Skeletal muscle cell (primary cell): Measurements from ENCODE around the gene KATNIP.

Source experiments
- DNase-seq: peaks from one replicate; pipeline ENCODE4 v3.0.0-alpha.2; 2010; ENCODE audit warnings: low read depth
- H3K4me3 ChIP-seq: 2 replicates; pipeline ENCODE4 v1.5.1; 2011; ENCODE audit warnings: low read depth, mild to moderate bottlenecking, control low read depth, low read length, moderate library complexity

The KATNIP gene

DNA sequence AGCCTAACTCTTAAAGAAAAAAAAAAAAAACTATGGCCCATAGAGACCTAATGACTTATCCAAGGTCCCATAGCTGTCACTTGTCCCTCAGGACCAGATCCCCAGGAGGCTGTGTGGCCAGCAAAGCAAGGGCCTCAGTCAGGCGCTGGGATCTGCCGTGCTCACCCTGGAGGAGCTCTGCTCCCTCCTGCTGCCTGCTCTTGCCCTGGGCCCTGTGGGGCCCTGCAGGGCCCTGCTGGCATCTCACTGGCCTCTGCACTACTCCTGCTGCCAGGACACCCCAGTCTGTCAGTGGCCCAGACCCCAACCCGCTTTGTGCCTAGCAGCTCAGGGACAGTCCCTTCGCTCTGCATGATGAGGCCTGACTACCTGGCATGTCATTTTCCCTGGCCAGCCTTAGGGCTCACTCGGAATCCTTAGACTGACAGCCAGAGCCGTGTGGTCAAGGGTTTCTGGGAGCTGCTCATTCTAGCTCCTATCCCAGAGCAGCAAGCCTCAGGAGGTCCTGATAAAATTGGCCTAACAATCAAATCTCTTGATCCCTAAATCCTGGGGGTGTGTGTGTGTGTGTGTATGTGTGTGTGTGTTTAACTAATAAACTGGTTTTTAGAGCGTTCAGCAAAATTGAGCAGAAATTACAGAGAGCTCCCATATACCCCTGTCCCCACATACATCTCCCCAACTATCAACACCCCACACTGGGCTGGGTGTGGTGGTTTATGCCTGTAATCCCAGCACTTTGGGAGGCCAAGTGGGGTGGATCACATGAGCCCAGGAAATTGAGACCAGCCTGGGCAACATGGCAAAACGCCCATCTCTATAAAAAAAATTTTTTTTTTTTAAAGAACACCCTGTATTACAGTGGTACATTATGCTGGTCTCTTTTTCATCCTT is 21.7 kb downstream of the KATNIP start:
- no peak overlapping the region for H3K4me3 ChIP-seq
- DNase-seq: no peak

DNA sequence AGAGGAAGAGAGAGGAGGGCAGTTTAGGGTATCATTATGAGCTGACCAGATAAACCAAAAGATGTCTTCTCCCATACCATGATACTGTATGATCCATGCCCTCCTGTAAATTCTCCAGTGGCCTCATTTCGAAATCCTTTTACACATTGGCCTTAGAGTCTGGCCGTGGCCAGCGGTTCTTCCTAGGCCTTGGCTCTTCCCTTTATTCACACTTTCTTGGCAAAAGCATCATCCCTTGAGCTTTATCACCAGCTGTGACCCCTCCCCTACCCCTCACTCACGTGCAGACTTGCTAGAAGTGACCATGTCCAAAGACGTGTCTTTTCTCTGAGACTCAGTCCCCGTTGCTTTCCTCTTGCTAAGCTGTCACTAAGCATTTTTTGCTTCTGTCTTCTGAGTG is 22.8 kb downstream of the KATNIP start:
- DNase-seq: no peak

DNA sequence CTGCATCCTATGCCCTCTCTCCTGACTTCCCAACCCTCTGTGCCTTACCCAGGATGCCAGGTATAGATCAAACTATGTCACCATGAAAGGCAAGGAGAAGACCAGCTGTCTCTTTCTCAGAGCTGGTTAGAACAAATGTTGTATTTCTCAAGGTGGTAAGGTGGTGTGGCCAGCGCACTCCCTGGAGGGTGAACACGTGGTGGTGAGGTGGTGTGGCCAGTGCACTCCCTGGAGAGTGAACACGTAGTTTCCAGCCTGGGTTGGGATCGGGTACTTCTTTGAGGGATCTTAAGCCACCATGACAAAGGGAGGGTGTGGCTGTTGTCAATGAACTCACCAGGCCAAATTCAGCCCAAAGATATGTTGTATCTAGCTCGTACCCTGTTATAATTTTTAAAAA is 26.8 kb downstream of the KATNIP start:
- DNase-seq: no peak
- H3K4me3 ChIP-seq: no peak overlapping the region

More for the DNA sequence above, 22.8 kb downstream of the KATNIP start:
- no peak overlapping the region for H3K4me3 ChIP-seq

DNA sequence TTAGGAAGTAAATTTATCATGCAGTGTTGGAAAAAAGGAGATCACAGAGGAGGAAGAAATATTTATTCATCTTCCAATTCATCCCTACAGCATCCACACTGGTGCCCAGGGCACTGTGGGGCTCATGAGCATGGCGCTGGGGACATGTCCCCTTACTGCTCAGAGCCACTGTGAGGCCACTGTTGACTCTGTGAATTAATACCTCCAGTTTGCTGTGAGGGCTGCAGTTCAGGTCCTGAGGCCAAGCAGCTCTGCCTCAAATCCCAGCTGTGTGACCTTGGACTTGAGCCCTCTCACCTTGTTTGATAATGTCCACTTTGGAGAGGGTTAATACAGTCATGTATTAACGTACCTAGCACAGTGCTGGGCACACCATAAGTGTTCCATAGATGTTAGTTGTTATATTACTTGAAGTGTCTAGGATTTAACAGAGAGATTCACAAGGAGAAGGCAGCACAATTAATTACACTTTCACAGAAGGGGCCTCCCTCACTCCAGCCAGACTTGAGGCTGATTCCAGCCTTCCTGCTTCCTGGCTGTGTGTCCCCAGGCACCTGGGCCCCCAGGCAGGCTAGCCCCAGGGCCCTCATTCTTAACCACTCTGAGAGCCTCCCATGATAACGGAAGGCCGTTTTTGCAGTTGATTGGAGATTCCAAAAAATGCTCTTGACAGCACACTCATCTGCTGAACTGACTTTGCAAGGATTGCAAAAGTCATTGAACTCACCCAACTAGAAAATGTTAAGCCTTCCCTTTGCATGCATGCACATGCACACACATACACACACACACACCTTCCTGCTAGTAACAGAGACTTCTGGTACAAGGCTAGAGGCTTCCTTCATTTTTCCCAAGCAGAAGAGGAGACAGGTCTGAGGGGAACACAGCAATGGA is 29.4 kb downstream of the KATNIP start:
- H3K4me3 ChIP-seq: no peak overlapping the region
- peak; percentile 49 for DNase-seq

DNA sequence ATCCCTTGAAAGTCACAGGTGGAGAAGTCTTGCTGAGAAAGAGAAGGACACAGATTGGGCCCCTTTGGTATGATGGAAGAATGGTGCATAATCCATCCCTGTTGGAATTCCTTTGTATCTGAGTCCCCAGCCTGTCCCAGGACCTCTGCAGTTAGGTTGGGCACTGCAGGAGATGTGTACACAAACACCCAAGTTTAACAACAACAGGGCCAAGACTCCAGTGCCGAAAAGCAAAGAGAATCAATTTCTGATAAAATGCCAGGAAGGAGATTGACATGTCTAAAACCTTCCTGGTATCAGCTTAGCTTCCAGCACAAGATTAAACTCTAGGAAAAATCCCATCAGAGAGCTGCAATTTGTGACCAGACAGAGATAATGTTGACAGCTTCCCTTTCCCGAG is 32.9 kb downstream of the KATNIP start:
- no peak for DNase-seq
- no peak overlapping the region for H3K4me3 ChIP-seq

DNA sequence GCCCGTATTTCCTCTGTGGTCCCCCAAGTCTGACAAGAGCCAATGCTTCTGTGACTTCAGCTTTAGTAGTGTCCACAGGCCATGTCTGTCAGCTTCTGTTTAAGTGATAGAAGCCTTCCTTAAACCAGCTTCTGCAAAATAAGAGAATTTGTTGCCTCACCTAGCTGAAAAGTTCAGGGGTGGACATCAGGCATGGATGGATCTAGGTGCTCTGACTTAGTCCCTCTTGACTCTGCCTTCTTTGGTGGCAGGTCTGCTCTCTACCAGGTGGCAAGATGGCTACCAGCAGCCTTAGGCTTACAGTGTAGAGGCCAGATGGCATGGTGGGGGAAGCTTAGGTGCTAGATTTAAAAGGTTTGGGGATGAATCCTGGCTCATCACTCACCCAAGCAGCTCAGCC is 33.7 kb downstream of the KATNIP start:
- H3K4me3 ChIP-seq: no peak overlapping the region
- DNase-seq: no peak

DNA sequence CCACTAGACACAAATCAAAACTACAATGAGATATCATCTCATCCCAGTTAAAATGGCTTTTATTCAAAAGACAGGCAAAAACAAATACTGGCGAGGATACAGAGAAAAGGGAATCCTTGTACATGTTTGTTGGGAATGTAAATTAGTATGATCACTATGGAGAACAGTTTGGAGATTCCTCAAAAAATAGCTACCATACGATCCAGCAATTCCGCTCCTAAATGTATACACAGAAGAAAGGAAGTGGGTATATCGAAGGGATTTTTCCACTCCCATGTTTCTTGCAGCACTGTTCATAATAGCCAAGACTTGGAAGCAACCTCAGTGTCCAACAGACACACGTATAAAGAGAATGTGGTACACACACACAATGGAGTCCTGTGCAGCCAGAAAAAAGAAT is 35.3 kb downstream of the KATNIP start:
- no peak overlapping the region for H3K4me3 ChIP-seq
- no peak for DNase-seq

DNA sequence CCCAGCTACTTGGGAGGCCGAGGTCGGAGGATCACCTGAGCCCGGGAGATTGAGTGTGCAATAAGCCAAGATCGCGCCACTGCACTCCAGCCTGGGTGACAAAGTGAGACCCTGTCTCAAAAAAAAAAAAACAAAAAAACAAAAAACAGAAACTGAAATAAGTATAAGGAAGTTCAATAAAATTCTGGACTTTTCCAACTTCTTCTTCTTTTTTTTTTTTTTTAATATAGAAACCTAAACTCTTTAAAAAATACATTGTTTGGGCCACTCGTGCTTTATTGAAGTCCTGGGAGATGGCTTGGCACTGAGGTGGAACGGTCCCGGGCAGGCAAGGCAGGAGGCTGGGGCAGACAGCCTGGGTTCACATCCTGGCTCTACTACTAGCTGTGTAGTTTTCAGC is 36.8 kb downstream of the KATNIP start:
- no peak overlapping the region for H3K4me3 ChIP-seq
- no peak for DNase-seq

DNA sequence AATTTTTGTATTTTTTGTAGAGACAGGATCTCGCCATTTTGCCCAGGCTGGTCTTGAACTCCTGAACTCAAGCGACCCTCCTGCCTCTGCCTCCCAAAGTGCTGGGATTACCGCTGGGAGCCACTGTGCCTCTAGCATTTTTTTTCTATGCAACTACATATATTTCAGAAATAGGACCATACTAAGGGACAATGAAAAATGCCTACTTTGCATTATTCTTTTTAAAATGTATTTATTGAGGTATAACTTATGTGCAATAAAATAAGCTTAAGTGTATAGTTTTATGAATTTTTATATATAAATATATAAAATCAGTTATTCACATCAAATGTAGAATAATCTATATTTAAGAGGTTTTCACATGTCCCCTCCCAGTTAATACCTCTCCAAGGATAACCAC is 38.1 kb downstream of the KATNIP start:
- H3K4me3 ChIP-seq: no peak overlapping the region
- no peak for DNase-seq

DNA sequence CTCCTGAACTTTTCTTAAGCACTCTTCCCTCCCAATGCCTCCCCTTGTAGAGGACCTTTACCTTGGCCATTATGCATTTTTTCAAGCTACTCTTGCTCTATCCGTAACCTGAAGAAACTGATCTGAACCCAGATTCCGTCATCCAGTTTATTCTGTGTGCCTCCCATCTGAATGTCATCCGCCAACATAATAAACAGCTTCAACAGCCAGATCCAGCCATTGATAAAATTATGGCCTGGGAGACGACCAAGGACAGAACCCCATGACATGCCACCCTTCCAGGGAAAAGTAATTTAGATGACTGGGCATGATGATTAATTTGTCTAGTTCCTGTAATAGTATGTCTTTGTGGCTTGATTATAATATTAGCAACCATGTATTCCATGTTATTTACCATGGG is 41.9 kb downstream of the KATNIP start:
- no peak for DNase-seq
- no peak overlapping the region for H3K4me3 ChIP-seq

DNA sequence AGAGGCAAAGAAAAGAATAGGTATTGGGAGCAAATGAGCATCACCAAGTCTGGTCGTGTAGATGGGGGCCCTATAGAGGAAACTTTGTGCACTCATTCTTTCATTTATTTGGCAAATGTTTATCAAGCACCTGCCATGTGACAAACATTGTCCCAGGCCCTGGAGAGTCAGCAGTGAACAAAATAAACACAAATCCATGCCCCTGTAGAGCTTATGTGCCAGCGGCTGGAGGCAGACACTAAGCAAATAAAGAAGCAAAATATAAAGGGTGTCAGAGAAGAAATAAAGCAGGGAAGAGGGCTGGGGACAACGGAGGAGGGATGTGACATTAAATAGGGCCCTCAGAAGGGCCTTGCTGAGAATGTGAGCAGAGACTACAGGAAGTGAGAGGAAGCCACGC is 45.5 kb downstream of the KATNIP start:
- H3K4me3 ChIP-seq: no peak overlapping the region
- no peak for DNase-seq

DNA sequence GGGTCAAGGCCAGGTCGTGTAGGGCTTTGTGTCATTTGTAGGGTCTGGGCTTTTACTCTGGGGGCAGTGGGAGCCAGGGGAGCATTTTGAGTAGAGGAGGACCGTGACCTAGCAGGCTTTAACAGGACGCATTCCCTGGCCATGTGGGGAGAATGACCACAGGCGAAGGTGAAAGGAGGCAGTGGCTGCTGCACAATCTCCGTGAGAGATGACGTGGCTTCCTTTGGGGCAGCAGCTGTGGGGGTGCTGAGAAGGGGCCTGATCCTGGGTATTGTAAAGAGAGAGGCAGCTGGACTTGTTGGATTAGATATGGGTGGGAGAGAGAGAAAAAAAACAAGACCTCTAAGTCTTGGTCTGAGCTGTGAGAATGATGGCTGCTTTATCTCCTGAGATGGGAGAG is 46.0 kb downstream of the KATNIP start:
- DNase-seq: no peak
- H3K4me3 ChIP-seq: no peak overlapping the region

DNA sequence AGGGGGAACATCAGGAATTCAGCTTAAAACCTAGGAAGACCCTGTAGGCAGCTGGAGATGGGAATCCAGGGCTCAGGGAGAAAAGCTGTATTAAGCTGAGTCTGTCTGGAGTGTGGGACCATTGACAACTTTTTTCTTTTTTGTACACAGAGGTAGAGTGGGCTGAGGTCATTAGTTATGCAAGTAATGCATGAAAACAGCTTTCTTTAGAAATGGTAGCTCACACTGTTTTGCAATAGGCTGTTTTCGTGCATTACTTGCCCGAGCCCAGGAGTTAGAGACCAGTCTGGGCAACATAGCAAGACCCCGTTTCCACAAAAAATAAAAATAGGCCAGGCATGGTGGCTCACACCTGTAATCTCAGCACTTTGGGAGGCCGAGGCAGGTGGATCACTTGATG is 46.5 kb downstream of the KATNIP start:
- no peak overlapping the region for H3K4me3 ChIP-seq
- DNase-seq: no peak

DNA sequence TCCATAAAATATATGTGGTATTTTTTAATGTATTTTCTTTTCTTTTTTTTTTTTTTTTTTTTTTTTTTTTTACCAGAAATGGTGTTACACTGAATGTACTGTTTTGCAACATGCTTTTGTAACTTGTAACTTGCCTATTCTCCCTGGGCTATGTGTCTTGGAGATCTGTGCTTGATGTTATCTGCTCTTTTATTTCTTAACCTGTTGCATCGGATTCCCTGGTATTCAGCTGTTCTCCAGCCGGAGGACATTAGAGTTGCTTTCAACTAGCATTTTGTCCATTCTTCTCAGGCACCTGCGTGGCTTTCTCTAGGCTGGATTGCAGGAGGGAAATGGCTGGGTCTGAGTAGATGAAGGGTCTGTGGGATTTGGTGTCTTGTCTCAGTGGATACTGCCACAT is 47.4 kb downstream of the KATNIP start:
- H3K4me3 ChIP-seq: no peak overlapping the region
- DNase-seq: no peak

DNA sequence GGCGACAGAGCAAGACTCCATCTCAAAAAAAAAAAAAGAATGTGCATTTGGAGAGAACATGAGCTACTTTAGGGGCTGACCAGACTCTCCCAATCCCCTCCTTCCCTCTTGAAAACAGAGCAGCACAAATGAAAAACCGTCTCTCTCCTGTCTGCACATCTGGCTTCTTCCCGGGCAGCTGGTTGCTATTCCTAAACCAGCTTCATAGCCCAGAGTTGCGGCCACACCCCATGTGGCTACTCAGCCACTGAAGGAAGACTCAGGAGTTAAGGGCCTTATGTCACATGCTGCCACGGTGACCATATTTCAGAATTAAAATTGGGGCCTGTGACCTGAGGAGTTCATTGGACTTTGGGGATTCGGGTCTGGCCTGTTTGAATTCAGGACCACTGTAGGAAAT is 48.3 kb downstream of the KATNIP start:
- DNase-seq: no peak
- no peak overlapping the region for H3K4me3 ChIP-seq

DNA sequence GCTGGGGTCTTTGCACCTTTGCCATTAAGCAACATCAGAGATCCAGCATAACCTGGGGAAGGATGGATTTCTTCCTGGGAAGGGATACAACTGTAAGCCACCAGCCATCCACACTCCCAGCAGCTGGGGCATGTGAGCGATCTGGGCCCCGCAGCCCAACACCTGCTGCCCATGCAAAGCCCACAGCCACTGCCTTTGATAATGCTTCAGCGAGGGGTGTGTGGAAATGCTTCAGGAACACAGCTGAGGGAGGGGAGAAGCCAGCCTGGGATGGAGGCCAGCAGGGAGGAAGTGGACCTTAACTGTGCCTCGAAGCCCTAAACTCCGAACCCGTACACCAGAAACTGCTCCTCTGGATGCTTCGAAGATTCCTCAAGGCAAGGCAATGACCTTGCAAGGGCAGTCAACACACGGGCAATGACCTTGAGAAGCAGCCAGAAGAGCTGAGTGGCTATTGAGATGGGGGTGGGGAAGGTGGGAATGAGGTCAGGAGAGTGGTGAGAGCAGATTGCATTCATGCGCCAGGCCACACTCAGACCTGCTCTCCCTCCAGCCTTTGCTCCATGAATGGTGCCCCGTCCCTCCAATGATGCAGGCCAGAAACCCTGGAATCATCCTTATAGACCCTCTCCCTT is 49.1 kb downstream of the KATNIP start:
- no peak overlapping the region for H3K4me3 ChIP-seq
- DNase-seq: no peak

DNA sequence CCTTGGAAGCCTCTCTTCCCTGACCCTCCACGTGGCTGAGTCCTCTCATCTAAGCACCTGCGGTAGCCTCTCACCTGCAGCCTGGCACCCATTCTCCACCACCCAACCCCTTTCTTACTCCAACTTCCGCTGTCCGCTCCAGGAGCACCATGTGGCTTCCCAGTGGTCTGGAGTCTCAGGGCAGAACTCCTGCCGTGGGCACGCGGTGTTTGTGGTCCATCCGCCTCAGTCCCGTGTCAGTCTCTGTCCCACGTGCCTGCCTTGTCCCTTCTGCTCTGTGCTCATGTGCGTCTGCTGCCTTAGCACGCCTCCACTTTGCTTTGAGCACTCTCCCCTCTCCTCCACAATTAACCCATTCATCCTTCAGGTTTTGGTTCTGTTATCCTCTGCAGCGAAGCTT is 49.7 kb downstream of the KATNIP start:
- DNase-seq: no peak
- no peak overlapping the region for H3K4me3 ChIP-seq
